Measurements from ENCODE around the gene ABI2. TPM values are rescaled to one million over a fixed set of nuclear protein-coding genes. Genes with fewer than 3 reads are reported as not detected.
A peak's percentile ranks its signal among the peaks of the same experiment; 100 is the strongest.

ABI2 gene
- total and polyA plus RNA-seq, 2 of the 4 experiments (the other 2 are of a cell fraction): 35.7 to 54.0 TPM

DNA sequence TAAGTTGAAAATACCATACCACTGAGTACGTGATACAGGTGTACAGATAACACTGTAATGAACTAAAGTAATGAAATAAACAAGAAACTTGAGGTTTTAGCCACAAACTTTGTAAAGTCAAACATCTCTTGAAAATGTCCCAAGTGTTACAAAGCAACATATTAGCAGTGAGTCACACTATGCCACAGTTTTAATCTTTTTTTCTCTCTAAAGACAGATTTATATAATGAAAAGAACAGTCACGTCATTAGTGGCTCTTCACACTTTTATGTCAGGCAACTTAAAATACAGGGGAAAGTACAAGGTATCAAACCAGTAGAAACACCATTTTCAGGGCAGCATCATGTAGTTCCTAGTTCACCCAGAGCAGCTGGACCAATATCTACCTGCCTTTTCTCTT lies 164.8 kb downstream of the ABI2 start:
- TF ChIP-seq MAZ (IDR thresholded peaks at IDR 0.05; ENCODE audit: borderline replicate concordance, low read depth, low read length) (no peak), MXI1 (IDR thresholded peaks at IDR 0.05; ENCODE audit: borderline replicate concordance, low read depth, low read length) (no peak), CEBPB (IDR thresholded peaks at IDR 0.05; ENCODE audit: low read depth, low read length) (no peak), SMC3 (IDR thresholded peaks at IDR 0.05; ENCODE audit: low read depth, low read length) (no peak), RFX5 (IDR thresholded peaks at IDR 0.05; ENCODE audit: low read depth, low read length) (no peak), BHLHE40 (IDR thresholded peaks at IDR 0.05; ENCODE audit: low read depth, low read length) (no peak)
- TF ChIP-seq, protein P1, sequence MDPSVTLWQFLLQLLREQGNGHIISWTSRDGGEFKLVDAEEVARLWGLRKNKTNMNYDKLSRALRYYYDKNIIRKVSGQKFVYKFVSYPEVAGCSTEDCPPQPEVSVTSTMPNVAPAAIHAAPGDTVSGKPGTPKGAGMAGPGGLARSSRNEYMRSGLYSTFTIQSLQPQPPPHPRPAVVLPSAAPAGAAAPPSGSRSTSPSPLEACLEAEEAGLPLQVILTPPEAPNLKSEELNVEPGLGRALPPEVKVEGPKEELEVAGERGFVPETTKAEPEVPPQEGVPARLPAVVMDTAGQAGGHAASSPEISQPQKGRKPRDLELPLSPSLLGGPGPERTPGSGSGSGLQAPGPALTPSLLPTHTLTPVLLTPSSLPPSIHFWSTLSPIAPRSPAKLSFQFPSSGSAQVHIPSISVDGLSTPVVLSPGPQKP (IDR thresholded peaks at IDR 0.05; ENCODE audit: borderline replicate concordance, low read depth, low read length): no peak
- TF ChIP-seq, protein P2, sequence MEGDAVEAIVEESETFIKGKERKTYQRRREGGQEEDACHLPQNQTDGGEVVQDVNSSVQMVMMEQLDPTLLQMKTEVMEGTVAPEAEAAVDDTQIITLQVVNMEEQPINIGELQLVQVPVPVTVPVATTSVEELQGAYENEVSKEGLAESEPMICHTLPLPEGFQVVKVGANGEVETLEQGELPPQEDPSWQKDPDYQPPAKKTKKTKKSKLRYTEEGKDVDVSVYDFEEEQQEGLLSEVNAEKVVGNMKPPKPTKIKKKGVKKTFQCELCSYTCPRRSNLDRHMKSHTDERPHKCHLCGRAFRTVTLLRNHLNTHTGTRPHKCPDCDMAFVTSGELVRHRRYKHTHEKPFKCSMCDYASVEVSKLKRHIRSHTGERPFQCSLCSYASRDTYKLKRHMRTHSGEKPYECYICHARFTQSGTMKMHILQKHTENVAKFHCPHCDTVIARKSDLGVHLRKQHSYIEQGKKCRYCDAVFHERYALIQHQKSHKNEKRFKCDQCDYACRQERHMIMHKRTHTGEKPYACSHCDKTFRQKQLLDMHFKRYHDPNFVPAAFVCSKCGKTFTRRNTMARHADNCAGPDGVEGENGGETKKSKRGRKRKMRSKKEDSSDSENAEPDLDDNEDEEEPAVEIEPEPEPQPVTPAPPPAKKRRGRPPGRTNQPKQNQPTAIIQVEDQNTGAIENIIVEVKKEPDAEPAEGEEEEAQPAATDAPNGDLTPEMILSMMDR (conservative IDR thresholded peaks at IDR 0.05; ENCODE audit: low read depth, low read length): no peak
- Histone ChIP-seq H3K23ac (ENCODE audit: low read depth, low read length) (no peak overlapping the region), H2BK20ac (ENCODE audit: low read depth, low read length) (no peak overlapping the region), H3K27ac (ENCODE audit: insufficient read depth, low read length) (no peak overlapping the region), H3K4me1 (ENCODE audit: control insufficient read depth, insufficient read depth, low read length) (peaks cover 2% of the 10 kb centered on the region), H3K4me2 (ENCODE audit: low read depth, low read length) (no peak overlapping the region), H3K9me1 (ENCODE audit: insufficient read depth, low read length) (peaks cover 5% of the 10 kb centered on the region; the same call in 1 of the 2 replicates), H3K36me3 (ENCODE audit: control insufficient read depth, insufficient read depth, low read length) (peaks cover 7% of the 10 kb centered on the region), H2AK5ac (ENCODE audit: low read depth, low read length) (no peak overlapping the region), H4K5ac (ENCODE audit: low read depth, low read length) (no peak overlapping the region), H2BK15ac (ENCODE audit: low read depth, low read length) (no peak overlapping the region), H2BK5ac (ENCODE audit: low read depth, low read length, poor library complexity, severe bottlenecking) (no peak overlapping the region), H3K14ac (replicated peaks; ENCODE audit: low read depth, low read length) (no peak overlapping the region), H3K4ac (ENCODE audit: low read depth, low read length) (no peak overlapping the region), H4K20me1 (ENCODE audit: insufficient read depth, low read length) (peaks cover 7% of the 10 kb centered on the region; the same call in 1 of the 2 replicates), H3K18ac (ENCODE audit: low read depth, low read length) (no peak overlapping the region), H3K9me3 (ENCODE audit: control insufficient read depth, insufficient read depth, low read length) (no peaks in the 10 kb centered on the region), H4K91ac (ENCODE audit: insufficient read depth, low read depth, low read length) (no peak overlapping the region), H3K9ac (ENCODE audit: low read depth, low read length) (no peak overlapping the region), H2AK9ac (replicated peaks; ENCODE audit: low read depth, low read length, poor library complexity) (no peak overlapping the region), H2AFZ (replicated peaks; ENCODE audit: low read length, poor library complexity) (no peak overlapping the region), H3K79me1 (ENCODE audit: low read depth in 1 of 2, low read length in 2 of 2) (peaks cover 13 to 37% of the 10 kb centered on the region in 2 experiments), H3K27me3 (ENCODE audit: control insufficient read depth, insufficient read depth, low read length) (no peaks in the 10 kb centered on the region), H3K4me3 (ENCODE audit: insufficient read depth, low read depth, low read length) (no peak overlapping the region), H4K8ac (ENCODE audit: low read depth in 2 of 2, low read length in 2 of 2) (no peak overlapping the region), H2BK120ac (ENCODE audit: low read depth, low read length) (no peak overlapping the region), H3K56ac (ENCODE audit: extremely low read depth, insufficient read depth, low read length) (no peak overlapping the region)
- BruUV-seq (replicated peaks): no TSS peak
- WGBS, 2 experiments (ENCODE audit: extremely low coverage in 2 of 2, insufficient read length in 1 of 2): no CpG with 5 or more reads among the region's 2 CpGs
- ChIA-PET CTCF (no interaction called here), POLR2A (ENCODE audit: unreplicated experiment) (no interaction called here)
- intact Hi-C loops (cut with micrococcal nuclease): no loop called here
- peak; percentile 32 for DNase-seq
- ATAC-seq (ENCODE audit: low read depth): peak; percentile 37
- dilution Hi-C loops (cut with HindIII; ENCODE audit: low sequenced_read_pairs, unreplicated experiment): no loop called here
- in situ Hi-C loops (cut with MboI; ENCODE audit: low sequenced_read_pairs): loop anchor here (5.0 kb wide), 1 partner anchor 319 kb away; no protein-coding TSS in a partner anchor
